Measurements from ENCODE around the gene PELO. TPM values are rescaled to one million over a fixed set of nuclear protein-coding genes. Genes with fewer than 3 reads are reported as not detected.

The PELO gene
- total and polyA plus RNA-seq, 2 donors (not counting 1 experiment from before 2014, with no cell fraction given), result 2.2 to 5.8 TPM

- no peak for ATAC-seq (ENCODE audit: low read depth)
- Mint-ChIP-seq H3K9me3 (ENCODE audit: insufficient read depth) (no peaks in the 10 kb centered on the region), H3K4me3 (no peak overlapping the region), H3K27me3 (peaks cover 60% of the 10 kb centered on the region), H3K27ac (no peak overlapping the region), H3K4me1 (peaks cover 19% of the 10 kb centered on the region)
- WGBS (ENCODE audit: insufficient coverage), result 71% methylated on average over 2 of the region's 6 CpGs
- no peak for TF ChIP-seq EZH2 (IDR thresholded peaks at IDR 0.05; ENCODE audit: borderline replicate concordance, insufficient read depth, low read depth, low read length, poor library complexity, severe bottlenecking)
- no peak for TF ChIP-seq CTCF (IDR thresholded peaks at IDR 0.05)
- H3K9ac ChIP-seq (ENCODE audit: low read length), result no peak overlapping the region
- no peaks in the 10 kb centered on the region for H3K9me3 ChIP-seq (ENCODE audit: control extremely low read depth in 1 of 3, control insufficient read depth in 2 of 3, insufficient read depth in 1 of 3, low read length in 2 of 3)
- H3K79me2 ChIP-seq (ENCODE audit: control insufficient read depth, insufficient read depth, low read length), result no peaks in the 10 kb centered on the region
- H3K27ac ChIP-seq (ENCODE audit: low read length in 2 of 2), result no peak overlapping the region
- H3K36me3 ChIP-seq (replicated peaks in 1 of 2; ENCODE audit: control extremely low read depth in 1 of 2, control insufficient read depth in 1 of 2, extremely low read depth in 1 of 2, insufficient read depth in 2 of 2, low read length in 1 of 2), result no peaks in the 10 kb centered on the region
- peaks cover 13 to 17% of the 10 kb centered on the region in 2 donors for H3K4me1 ChIP-seq (ENCODE audit: control insufficient read depth in 2 of 2, insufficient read depth in 2 of 2, low read length in 2 of 2)
- no peak overlapping the region for H3K4me2 ChIP-seq (replicated peaks; ENCODE audit: low read depth, low read length, poor library complexity, severe bottlenecking)
- H4K20me1 ChIP-seq (ENCODE audit: control insufficient read depth, insufficient read depth, low read length, poor library complexity, severe bottlenecking), result no peaks in the 10 kb centered on the region
- no peak for DNase-seq
- ChIA-PET CTCF (no interaction called here), POLR2A (no interaction called here)
- H3K4me3 ChIP-seq (ENCODE audit: control extremely low read depth in 1 of 5, extremely low read depth in 1 of 5, insufficient read depth in 1 of 5, low read depth in 2 of 5, low read length in 4 of 5), result no peak overlapping the region
- H2AFZ ChIP-seq (ENCODE audit: insufficient read depth, low read depth, low read length, poor library complexity, severe bottlenecking), result no peak overlapping the region
- H3K27me3 ChIP-seq (replicated peaks in 1 of 4; ENCODE audit: control extremely low read depth in 1 of 4, control insufficient read depth in 3 of 4, insufficient read depth in 4 of 4, low read length in 3 of 4), result peaks cover 0 to 55% (median 35%) of the 10 kb centered on the region in 4 experiments
- intact Hi-C loops (cut with micrococcal nuclease), result no loop called here
These were observed 3.0 kb upstream of the PELO start for GRCh38 chr5:52784737-52785136.

GRCh38 chr5:52786391-52786790, 1.3 kb upstream of the PELO start:
- no peaks in the 10 kb centered on the region for H4K20me1 ChIP-seq (ENCODE audit: control insufficient read depth, insufficient read depth, low read length, poor library complexity, severe bottlenecking)
- H3K27ac ChIP-seq (ENCODE audit: low read length in 2 of 2), result no peak overlapping the region
- peaks cover 0 to 55% (median 34%) of the 10 kb centered on the region in 4 experiments for H3K27me3 ChIP-seq (replicated peaks in 1 of 4; ENCODE audit: control extremely low read depth in 1 of 4, control insufficient read depth in 3 of 4, insufficient read depth in 4 of 4, low read length in 3 of 4)
- H2AFZ ChIP-seq (ENCODE audit: insufficient read depth, low read depth, low read length, poor library complexity, severe bottlenecking), result no peak overlapping the region
- H3K4me1 ChIP-seq (ENCODE audit: control insufficient read depth in 2 of 2, insufficient read depth in 2 of 2, low read length in 2 of 2), result peaks cover 13 to 17% of the 10 kb centered on the region in 2 donors
- H3K36me3 ChIP-seq (replicated peaks in 1 of 2; ENCODE audit: control extremely low read depth in 1 of 2, control insufficient read depth in 1 of 2, extremely low read depth in 1 of 2, insufficient read depth in 2 of 2, low read length in 1 of 2), result no peaks in the 10 kb centered on the region
- TF ChIP-seq EZH2 (IDR thresholded peaks at IDR 0.05; ENCODE audit: borderline replicate concordance, insufficient read depth, low read depth, low read length, poor library complexity, severe bottlenecking) (no peak), CTCF (IDR thresholded peaks at IDR 0.05) (no peak)
- no peak overlapping the region for H3K4me3 ChIP-seq (ENCODE audit: control extremely low read depth in 1 of 5, extremely low read depth in 1 of 5, insufficient read depth in 1 of 5, low read depth in 2 of 5, low read length in 4 of 5)
- CTCF ChIA-PET, result interaction anchor here (1.0 to 1.9 kb wide), 5 partner anchors 13 to 311 kb away, joined by 3 to 7 read pairs (median 4); no protein-coding TSS in a partner anchor
- intact Hi-C loops (cut with micrococcal nuclease), result no loop called here
- no peak for ATAC-seq (ENCODE audit: low read depth)
- Mint-ChIP-seq H3K4me1 (peaks cover 19% of the 10 kb centered on the region), H3K27ac (no peak overlapping the region), H3K9me3 (ENCODE audit: insufficient read depth) (no peaks in the 10 kb centered on the region), H3K27me3 (peaks cover 60% of the 10 kb centered on the region), H3K4me3 (no peak overlapping the region)
- no CpG with 5 or more reads among the region's 4 CpGs for WGBS (ENCODE audit: insufficient coverage)
- DNase-seq, result no peak
- H3K9me3 ChIP-seq (ENCODE audit: control extremely low read depth in 1 of 3, control insufficient read depth in 2 of 3, insufficient read depth in 1 of 3, low read length in 2 of 3), result peaks cover 0 to 1% (median 0%) of the 10 kb centered on the region in 3 donors
- POLR2A ChIA-PET, result no interaction called here
- H3K79me2 ChIP-seq (ENCODE audit: control insufficient read depth, insufficient read depth, low read length), result no peaks in the 10 kb centered on the region
- no peak overlapping the region for H3K4me2 ChIP-seq (replicated peaks; ENCODE audit: low read depth, low read length, poor library complexity, severe bottlenecking)
- H3K9ac ChIP-seq (ENCODE audit: low read length), result no peak overlapping the region
